Calu3 (cell line): ENCODE data around the gene GPD2. TPM values are rescaled to one million over a fixed set of nuclear protein-coding genes. Genes with fewer than 3 reads are reported as not detected.
A peak's percentile ranks its signal among the peaks of the same experiment; 100 is the strongest.

ENCODE experiments used
- Bru-seq: library from RNA; stranded (reverse); fragments of 400-500 nt; gene quantifications from one replicate; lab custom pipeline; 2021; lab: Mats Ljungman, UMichigan
- BruChase-seq, 2 experiments: library from RNA; stranded (reverse); fragments of 400-500 nt; gene quantifications; one replicate each; lab custom pipeline; 2021; lab: Mats Ljungman, UMichigan
- BruUV-seq: library from RNA; stranded (reverse); fragments of 400-500 nt; replicated peaks from 2 replicates; lab custom pipeline; 2021; lab: Mats Ljungman, UMichigan
- CTCF ChIA-PET: fragments of 300-600 bp; sonication (Branson Sonifier 250); formaldehyde crosslinking; loops from one replicate; lab custom pipeline; 2022; ENCODE audit warnings: antibody characterized with exemption; lab: Charles Lee
- DNase-seq: peaks from one replicate; pipeline ENCODE4 v3.0.0; 2022
- H3K27ac Mint-ChIP-seq: one replicate; pipeline ENCODE4 v1.8.0; 2022; ENCODE audit warnings: mixed read lengths; ENCODE audit not compliant: unreplicated experiment
- H3K27me3 Mint-ChIP-seq: one replicate; pipeline ENCODE4 v1.8.0; 2022; ENCODE audit warnings: mixed read lengths; ENCODE audit not compliant: unreplicated experiment
- H3K36me3 Mint-ChIP-seq: one replicate; pipeline ENCODE4 v1.8.0; 2022; ENCODE audit warnings: mild to moderate bottlenecking, moderate library complexity, mixed read lengths; ENCODE audit not compliant: insufficient read depth, unreplicated experiment
- H3K4me1 Mint-ChIP-seq: one replicate; pipeline ENCODE4 v1.8.0; 2022; ENCODE audit warnings: mild to moderate bottlenecking, low read depth, mixed read lengths; ENCODE audit not compliant: unreplicated experiment
- H3K4me3 Mint-ChIP-seq: one replicate; pipeline ENCODE4 v1.8.0; 2022; ENCODE audit warnings: mild to moderate bottlenecking, low read depth, moderate library complexity, mixed read lengths; ENCODE audit not compliant: unreplicated experiment
- H3K9me3 Mint-ChIP-seq: one replicate; pipeline ENCODE4 v1.8.0; 2022; ENCODE audit warnings: low read depth, mixed read lengths; ENCODE audit not compliant: unreplicated experiment
- CTCF ChIP-seq: fragments of 200-600 bp; IDR thresholded peaks from one replicate; pipeline ENCODE4 v1.8.0; 2022; ENCODE audit warnings: antibody characterized with exemption; ENCODE audit not compliant: unreplicated experiment
- intact Hi-C: fragments of 100-400 bp; cut with micrococcal nuclease; formaldehyde crosslinking; loops from one replicate; pipeline ENCODE4 v1.10.0; 2022; ENCODE audit not compliant: unreplicated experiment
- long read RNA-seq: library from polyadenylated mRNA; stranded (forward); transcript quantifications from one replicate; pipeline ENCODE4 v2.0.0, GENCODE V29; 2022
- total RNA-seq: library from RNA; stranded (reverse); gene quantifications from 2 replicates; pipeline ENCODE4 v1.2.3, GENCODE V29; 2022

Gene GPD2
- 55.4 and 60.0 TPM in 2 replicates for total RNA-seq
- Bru-seq, nascent RNA = percentile 85 among the genes with signal in this experiment
- BruChase-seq, experiment 1, labeled RNA remaining after a 6-hour chase = percentile 79 among the genes with signal in this experiment
- percentile 67 among the genes with signal in this experiment for BruChase-seq, experiment 2, labeled RNA remaining after a 2-hour chase
- long read RNA-seq, partial matches to known transcripts = 4 of 12 reads
- long read RNA-seq, other reads (novel, unspliced or antisense) = 5 of 12 reads

GRCh38 chr2:156435718-156436496, at the start of gene GPD2:
GPD2 (plus strand) TSS chr2:156436379; CDS start chr2:156476106, 39,727 bp downstream.
- peak within 1 kb of the TSS; percentile 86 for H3K27ac Mint-ChIP-seq
- H3K27me3 Mint-ChIP-seq = no peaks in the 10 kb centered on the region
- no peak for TF ChIP-seq CTCF
- H3K36me3 Mint-ChIP-seq = peaks cover 29% of the 10 kb centered on the region
- CTCF ChIA-PET = interaction anchor here (0.5 to 0.6 kb wide), 2 partner anchors 25 to 621 kb away, joined by 3 to 6 read pairs; no protein-coding TSS in a partner anchor
- TSS peak; percentile 84 for BruUV-seq
- peaks cover 52% of the 10 kb centered on the region for H3K4me1 Mint-ChIP-seq
- intact Hi-C loops = loop anchor here (2.0 to 5.0 kb wide), 4 partner anchors 41 to 101 kb away; no protein-coding TSS in a partner anchor
- H3K9me3 Mint-ChIP-seq = no peaks in the 10 kb centered on the region
- peak within 1 kb of the TSS; percentile 95 for H3K4me3 Mint-ChIP-seq
- peak; percentile 88 for DNase-seq

GRCh38 chr2:156394033-156394741, 42.0 kb upstream of the GPD2 start:
- Mint-ChIP-seq H3K36me3 (peaks cover 6% of the 10 kb centered on the region), H3K4me1 (peaks cover 8% of the 10 kb centered on the region), H3K9me3 (no peaks in the 10 kb centered on the region), H3K27me3 (no peaks in the 10 kb centered on the region), H3K4me3 (no peak overlapping the region), H3K27ac (no peak overlapping the region)
- no TSS peak for BruUV-seq
- DNase-seq = no peak
- TF ChIP-seq CTCF = no peak
- CTCF ChIA-PET = no interaction called here
- intact Hi-C loops = no loop called here

- no peak overlapping the region for H3K27ac Mint-ChIP-seq
- intact Hi-C loops = no loop called here
- TF ChIP-seq CTCF = no peak
- no peak for DNase-seq
- peaks cover 25% of the 10 kb centered on the region for H3K36me3 Mint-ChIP-seq
- no peaks in the 10 kb centered on the region for H3K27me3 Mint-ChIP-seq
- no peak overlapping the region for H3K4me3 Mint-ChIP-seq
- no peaks in the 10 kb centered on the region for H3K9me3 Mint-ChIP-seq
- BruUV-seq = no TSS peak
- peaks cover 14% of the 10 kb centered on the region for H3K4me1 Mint-ChIP-seq
- CTCF ChIA-PET = no interaction called here
Measured at GRCh38 chr2:156396126-156396525, 40.1 kb upstream of the GPD2 start.

- peaks cover 29% of the 10 kb centered on the region for H3K36me3 Mint-ChIP-seq
- no peak overlapping the region for H3K27ac Mint-ChIP-seq
- intact Hi-C loops = no loop called here
- H3K9me3 Mint-ChIP-seq = no peaks in the 10 kb centered on the region
- TF ChIP-seq CTCF = no peak
- no peak for DNase-seq
- H3K4me3 Mint-ChIP-seq = no peak overlapping the region
- CTCF ChIA-PET = no interaction called here
- no TSS peak for BruUV-seq
- peaks cover 23% of the 10 kb centered on the region for H3K4me1 Mint-ChIP-seq
- H3K27me3 Mint-ChIP-seq = no peaks in the 10 kb centered on the region
Measured at GRCh38 chr2:156397229-156397628, 39.0 kb upstream of the GPD2 start.
